ENCODE data around the gene RBKS. TPM values are rescaled to one million over a fixed set of nuclear protein-coding genes. Genes with fewer than 3 reads are reported as not detected.

RBKS gene
- total and polyA plus RNA-seq, 2 of the 13 experiments (the other 11 are each of a cell fraction or from before 2014, with no cell fraction given): 7.7 to 8.3 TPM

DNA sequence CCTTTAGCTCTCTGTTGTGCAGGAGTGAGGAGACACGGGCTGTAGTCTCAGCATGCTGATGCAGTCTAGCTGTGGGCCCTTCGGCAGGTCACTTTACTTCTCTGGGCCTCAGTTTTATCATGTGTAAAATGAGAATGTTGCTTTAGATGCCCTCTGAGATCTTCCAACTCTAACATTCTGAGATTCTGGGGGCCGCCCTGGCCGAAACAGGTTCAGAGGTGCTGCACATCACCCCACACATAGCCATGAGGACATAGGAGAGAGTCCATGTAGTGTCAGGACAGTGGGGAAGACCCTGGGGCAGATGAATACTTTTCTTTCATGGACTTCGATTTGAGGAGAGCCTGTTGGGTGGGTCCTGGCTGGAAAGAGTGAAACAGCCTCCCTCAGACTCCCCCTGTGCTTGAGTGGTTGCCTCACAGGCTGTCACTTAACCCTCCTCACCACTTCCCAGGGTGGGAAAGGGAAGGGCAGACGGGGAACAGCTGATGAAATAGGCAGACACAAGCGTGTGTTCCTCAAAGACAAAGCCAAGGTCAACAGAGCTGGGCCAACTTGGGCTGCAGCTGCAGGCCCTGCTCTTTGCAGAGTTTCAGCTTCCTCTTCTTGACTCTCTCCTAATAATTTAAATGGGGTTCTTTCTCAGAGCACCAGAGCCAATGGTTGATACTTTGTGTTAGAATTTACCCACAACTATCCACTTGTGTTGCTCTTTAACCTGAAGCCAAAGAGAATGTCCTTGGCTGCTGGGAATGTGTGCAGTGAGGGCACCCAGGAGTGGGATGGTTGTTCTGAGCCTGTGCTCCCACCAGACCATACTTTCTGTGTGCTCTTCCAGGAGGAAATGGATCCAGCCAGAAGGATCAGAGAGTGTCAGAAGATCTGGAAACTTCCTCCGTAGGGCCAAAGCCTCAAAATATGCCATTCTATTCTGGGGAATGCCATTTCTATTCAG, 133.4 kb downstream of the RBKS start (continued):
- TF ChIP-seq, protein P1, sequence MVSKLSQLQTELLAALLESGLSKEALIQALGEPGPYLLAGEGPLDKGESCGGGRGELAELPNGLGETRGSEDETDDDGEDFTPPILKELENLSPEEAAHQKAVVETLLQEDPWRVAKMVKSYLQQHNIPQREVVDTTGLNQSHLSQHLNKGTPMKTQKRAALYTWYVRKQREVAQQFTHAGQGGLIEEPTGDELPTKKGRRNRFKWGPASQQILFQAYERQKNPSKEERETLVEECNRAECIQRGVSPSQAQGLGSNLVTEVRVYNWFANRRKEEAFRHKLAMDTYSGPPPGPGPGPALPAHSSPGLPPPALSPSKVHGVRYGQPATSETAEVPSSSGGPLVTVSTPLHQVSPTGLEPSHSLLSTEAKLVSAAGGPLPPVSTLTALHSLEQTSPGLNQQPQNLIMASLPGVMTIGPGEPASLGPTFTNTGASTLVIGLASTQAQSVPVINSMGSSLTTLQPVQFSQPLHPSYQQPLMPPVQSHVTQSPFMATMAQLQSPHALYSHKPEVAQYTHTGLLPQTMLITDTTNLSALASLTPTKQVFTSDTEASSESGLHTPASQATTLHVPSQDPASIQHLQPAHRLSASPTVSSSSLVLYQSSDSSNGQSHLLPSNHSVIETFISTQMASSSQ (IDR thresholded peaks at IDR 0.05; ENCODE audit: low read depth): no peak
- TF ChIP-seq, protein P1 (CRISPR knock-in tag; IDR thresholded peaks at IDR 0.05; ENCODE audit: borderline replicate concordance): no peak
- no peak for TF ChIP-seq BORCS8-MEF2B (CRISPR knock-in tag; IDR thresholded peaks at IDR 0.05)
- TF ChIP-seq ZNF781 (CRISPR knock-in tag; IDR thresholded peaks at IDR 0.05; ENCODE audit: borderline replicate concordance, not compliant biosample characterization): no peak
- TF ChIP-seq RXRB (CRISPR knock-in tag; IDR thresholded peaks at IDR 0.05; ENCODE audit: borderline replicate concordance): 0 out of 2 replicates have a peak, but pooled peaks have one; percentile 50
- TF ChIP-seq ZNF331 (CRISPR knock-in tag; IDR thresholded peaks at IDR 0.05): 0 out of 2 replicates have a peak, but pooled peaks have one; percentile 26
- no peak for TF ChIP-seq NFYB (CRISPR knock-in tag; IDR thresholded peaks at IDR 0.05)
- peak; percentile 82 for TF ChIP-seq SKI (IDR thresholded peaks at IDR 0.05; ENCODE audit: partially characterized antibody)
- TF ChIP-seq, protein P2, sequence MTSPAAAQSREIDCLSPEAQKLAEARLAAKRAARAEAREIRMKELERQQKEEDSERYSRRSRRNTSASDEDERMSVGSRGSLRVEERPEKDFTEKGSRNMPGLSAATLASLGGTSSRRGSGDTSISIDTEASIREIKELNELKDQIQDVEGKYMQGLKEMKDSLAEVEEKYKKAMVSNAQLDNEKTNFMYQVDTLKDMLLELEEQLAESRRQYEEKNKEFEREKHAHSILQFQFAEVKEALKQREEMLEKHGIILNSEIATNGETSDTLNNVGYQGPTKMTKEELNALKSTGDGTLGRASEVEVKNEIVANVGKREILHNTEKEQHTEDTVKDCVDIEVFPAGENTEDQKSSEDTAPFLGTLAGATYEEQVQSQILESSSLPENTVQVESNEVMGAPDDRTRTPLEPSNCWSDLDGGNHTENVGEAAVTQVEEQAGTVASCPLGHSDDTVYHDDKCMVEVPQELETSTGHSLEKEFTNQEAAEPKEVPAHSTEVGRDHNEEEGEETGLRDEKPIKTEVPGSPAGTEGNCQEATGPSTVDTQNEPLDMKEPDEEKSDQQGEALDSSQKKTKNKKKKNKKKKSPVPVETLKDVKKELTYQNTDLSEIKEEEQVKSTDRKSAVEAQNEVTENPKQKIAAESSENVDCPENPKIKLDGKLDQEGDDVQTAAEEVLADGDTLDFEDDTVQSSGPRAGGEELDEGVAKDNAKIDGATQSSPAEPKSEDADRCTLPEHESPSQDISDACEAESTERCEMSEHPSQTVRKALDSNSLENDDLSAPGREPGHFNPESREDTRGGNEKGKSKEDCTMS (CRISPR knock-in tag; conservative IDR thresholded peaks at IDR 0.05): no peak
- TF ChIP-seq ARNT2 (CRISPR knock-in tag; IDR thresholded peaks at IDR 0.05; ENCODE audit: low read depth): peak; percentile 57; the same call in 1 of the 2 replicates
- no peak for TF ChIP-seq ZFY (CRISPR knock-in tag; IDR thresholded peaks at IDR 0.05)
- no peak for TF ChIP-seq ZNF468 (CRISPR knock-in tag; IDR thresholded peaks at IDR 0.05)
- TF ChIP-seq ZNF737 (CRISPR knock-in tag; IDR thresholded peaks at IDR 0.05; ENCODE audit: borderline replicate concordance): 0 out of 2 replicates have a peak, but pooled peaks have one; percentile 36
- no peak for TF ChIP-seq ZNF724P (CRISPR knock-in tag; IDR thresholded peaks at IDR 0.05; ENCODE audit: borderline replicate concordance)
- TF ChIP-seq ZNF431 (CRISPR knock-in tag; IDR thresholded peaks at IDR 0.05; ENCODE audit: borderline replicate concordance, low read depth): no peak
- TF ChIP-seq, protein P3, sequence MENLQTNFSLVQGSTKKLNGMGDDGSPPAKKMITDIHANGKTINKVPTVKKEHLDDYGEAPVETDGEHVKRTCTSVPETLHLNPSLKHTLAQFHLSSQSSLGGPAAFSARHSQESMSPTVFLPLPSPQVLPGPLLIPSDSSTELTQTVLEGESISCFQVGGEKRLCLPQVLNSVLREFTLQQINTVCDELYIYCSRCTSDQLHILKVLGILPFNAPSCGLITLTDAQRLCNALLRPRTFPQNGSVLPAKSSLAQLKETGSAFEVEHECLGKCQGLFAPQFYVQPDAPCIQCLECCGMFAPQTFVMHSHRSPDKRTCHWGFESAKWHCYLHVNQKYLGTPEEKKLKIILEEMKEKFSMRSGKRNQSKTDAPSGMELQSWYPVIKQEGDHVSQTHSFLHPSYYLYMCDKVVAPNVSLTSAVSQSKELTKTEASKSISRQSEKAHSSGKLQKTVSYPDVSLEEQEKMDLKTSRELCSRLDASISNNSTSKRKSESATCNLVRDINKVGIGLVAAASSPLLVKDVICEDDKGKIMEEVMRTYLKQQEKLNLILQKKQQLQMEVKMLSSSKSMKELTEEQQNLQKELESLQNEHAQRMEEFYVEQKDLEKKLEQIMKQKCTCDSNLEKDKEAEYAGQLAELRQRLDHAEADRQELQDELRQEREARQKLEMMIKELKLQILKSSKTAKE (CRISPR knock-in tag; IDR thresholded peaks at IDR 0.05; ENCODE audit: borderline replicate concordance): peak; percentile 21; the same call in 1 of the 2 replicates
- TF ChIP-seq GATAD1 (CRISPR knock-in tag; IDR thresholded peaks at IDR 0.05): 0 out of 2 replicates have a peak, but pooled peaks have one; percentile 33
- TF ChIP-seq WIZ (CRISPR knock-in tag; IDR thresholded peaks at IDR 0.05): 0 out of 2 replicates have a peak, but pooled peaks have one; percentile 48
- no peak for TF ChIP-seq ZNF260 (CRISPR knock-in tag; IDR thresholded peaks at IDR 0.05; ENCODE audit: borderline replicate concordance, low read depth)
- TF ChIP-seq HMG20A (CRISPR knock-in tag; IDR thresholded peaks at IDR 0.05; ENCODE audit: borderline replicate concordance): peak; percentile 48; the same call in 1 of the 2 replicates

All from HepG2 (cell line).